HG03521 (cell line): ENCODE data around the gene EXOC2.
"Not testable (repeated sequence)": the region's sequence is repeated elsewhere in the genome, so short reads cannot be mapped to it uniquely, and the experiment has no call there.

Experiments
- ATAC-seq: cut with Tn5 transposase; IDR thresholded peaks from one replicate; pipeline ENCODE4 v1.9.1; 2021; ENCODE audit warnings: mild to moderate bottlenecking, moderate library complexity; ENCODE audit not compliant: unreplicated experiment

The EXOC2 gene

GRCh38 chr6:683742-684440, 9.0 kb downstream of the EXOC2 start:
- ATAC-seq: no peak

- ATAC-seq: no peak
These were observed 12.1 kb downstream of the EXOC2 start for GRCh38 chr6:680666-681340.

GRCh38 chr6:680251-680650, 12.7 kb downstream of the EXOC2 start:
- ATAC-seq: no peak

- ATAC-seq: no peak
These were observed 13.7 kb downstream of the EXOC2 start for GRCh38 chr6:679282-679681.

- no peak for ATAC-seq
These were observed 14.4 kb downstream of the EXOC2 start for GRCh38 chr6:678520-678919.

- ATAC-seq: no peak
These were observed 15.0 kb downstream of the EXOC2 start for GRCh38 chr6:677919-678318.

- ATAC-seq: no peak
These were observed 18.0 kb downstream of the EXOC2 start for GRCh38 chr6:674956-675355.

GRCh38 chr6:674406-674805, 18.5 kb downstream of the EXOC2 start:
- no peak for ATAC-seq

GRCh38 chr6:667253-667927, 25.5 kb downstream of the EXOC2 start:
- ATAC-seq: no peak

- ATAC-seq: no peak
These were observed 27.3 kb downstream of the EXOC2 start for GRCh38 chr6:665403-666267.

GRCh38 chr6:663788-664187, 29.2 kb downstream of the EXOC2 start:
- ATAC-seq: not testable (repeated sequence)

- ATAC-seq: no peak
These were observed 33.0 kb downstream of the EXOC2 start for GRCh38 chr6:659716-660581.

GRCh38 chr6:658244-658643, 34.7 kb downstream of the EXOC2 start:
- no peak for ATAC-seq

GRCh38 chr6:657743-658142, 35.2 kb downstream of the EXOC2 start:
- ATAC-seq: no peak

GRCh38 chr6:656460-657252, 36.3 kb downstream of the EXOC2 start, which contains the start of gene HUS1B:
HUS1B (minus strand) TSS chr6:657100; CDS start chr6:656944, 156 bp downstream.
- ATAC-seq: no peak

- no peak for ATAC-seq
These were observed 38.8 kb downstream of the EXOC2 start for GRCh38 chr6:654136-654535.

- ATAC-seq: no peak
These were observed 40.1 kb downstream of the EXOC2 start for GRCh38 chr6:652865-653264.

GRCh38 chr6:650098-650497, 42.8 kb downstream of the EXOC2 start:
- ATAC-seq: no peak

- ATAC-seq: no peak
These were observed 50.1 kb downstream of the EXOC2 start for GRCh38 chr6:642805-643204.
